Lower leg skin (tissue), 3 donors: ENCODE results near the gene GMCL2.

ENCODE experiments used
- CTCF ChIP-seq, 3 donors: fragments of 450-650 bp; IDR thresholded peaks; one replicate each; pipeline ENCODE4 v1.5.1; 2016; ENCODE audit warnings: antibody characterized with exemption in 3 of 3, mild to moderate bottlenecking in 3 of 3, moderate library complexity in 2 of 3
- POLR2A ChIP-seq, 2 donors: fragments of 450-650 bp; IDR thresholded peaks; one replicate each; pipeline ENCODE4 v1.6.1; 2016 to 2017; ENCODE audit warnings: antibody characterized with exemption in 2 of 2, mild to moderate bottlenecking in 1 of 2, moderate library complexity in 1 of 2

GRCh38 chr5:178204935-178205748 lies 18.0 kb upstream of the GMCL2 start:
- TF ChIP-seq POLR2A (IDR thresholded peaks at IDR 0.05) (no peak), CTCF (IDR thresholded peaks at IDR 0.05) (no peak)
